Measurements from ENCODE around the gene ERF. TPM values are rescaled to one million over a fixed set of nuclear protein-coding genes. Genes with fewer than 3 reads are reported as not detected.

The ERF gene
- polyA plus RNA-seq, 1 experiment, result 31.1 TPM

GRCh38 chr19:42273407-42274064, 18.6 kb upstream of the ERF start:
- ChIA-PET POLR2A (no interaction called here), CTCF (no interaction called here)
- no peak for TF ChIP-seq CTCF (IDR thresholded peaks at IDR 0.05; ENCODE audit: low read depth, low read length)
- DNase-seq (ENCODE audit: low read depth, low spot score), result no peak
- Histone ChIP-seq H3K27ac (ENCODE audit: low read depth, low read length) (no peak overlapping the region), H3K9me3 (ENCODE audit: control insufficient read depth, insufficient read depth, low read length) (no peaks in the 10 kb centered on the region; the same call in 1 of the 2 replicates), H3K27me3 (ENCODE audit: control insufficient read depth, insufficient read depth, low read length) (no peaks in the 10 kb centered on the region), H3K4me3 (ENCODE audit: low read depth, low read length) (no peak overlapping the region)

GRCh38 chr19:42272989-42273406, 18.1 kb upstream of the ERF start:
- no peak for TF ChIP-seq CTCF (IDR thresholded peaks at IDR 0.05; ENCODE audit: low read depth, low read length)
- no peak overlapping the region for H3K27ac ChIP-seq (ENCODE audit: low read depth, low read length)
- H3K4me3 ChIP-seq (ENCODE audit: low read depth, low read length), result no peak overlapping the region
- CTCF ChIA-PET, result no interaction called here
- H3K27me3 ChIP-seq (ENCODE audit: control insufficient read depth, insufficient read depth, low read length), result no peaks in the 10 kb centered on the region
- no peak for DNase-seq (ENCODE audit: low read depth, low spot score)
- no peaks in the 10 kb centered on the region; the same call in 1 of the 2 replicates for H3K9me3 ChIP-seq (ENCODE audit: control insufficient read depth, insufficient read depth, low read length)
- POLR2A ChIA-PET, result no interaction called here

GRCh38 chr19:42272535-42272897, 17.6 kb upstream of the ERF start:
- DNase-seq (ENCODE audit: low read depth, low spot score), result no peak
- Histone ChIP-seq H3K27me3 (ENCODE audit: control insufficient read depth, insufficient read depth, low read length) (no peaks in the 10 kb centered on the region), H3K4me3 (ENCODE audit: low read depth, low read length) (no peak overlapping the region), H3K9me3 (ENCODE audit: control insufficient read depth, insufficient read depth, low read length) (no peaks in the 10 kb centered on the region; the same call in 1 of the 2 replicates), H3K27ac (ENCODE audit: low read depth, low read length) (no peak overlapping the region)
- POLR2A ChIA-PET, result no interaction called here
- TF ChIP-seq CTCF (IDR thresholded peaks at IDR 0.05; ENCODE audit: low read depth, low read length), result no peak
- CTCF ChIA-PET, result no interaction called here

- ChIA-PET POLR2A (no interaction called here), CTCF (no interaction called here)
- Histone ChIP-seq H3K4me3 (ENCODE audit: low read depth, low read length) (no peak overlapping the region), H3K27ac (ENCODE audit: low read depth, low read length) (no peak overlapping the region), H3K27me3 (ENCODE audit: control insufficient read depth, insufficient read depth, low read length) (no peaks in the 10 kb centered on the region), H3K9me3 (ENCODE audit: control insufficient read depth, insufficient read depth, low read length) (no peaks in the 10 kb centered on the region; the same call in 1 of the 2 replicates)
- no peak for DNase-seq (ENCODE audit: low read depth, low spot score)
- TF ChIP-seq CTCF (IDR thresholded peaks at IDR 0.05; ENCODE audit: low read depth, low read length), result no peak
Observed at GRCh38 chr19:42271861-42272534, 17.1 kb upstream of the ERF start.

- no peak for TF ChIP-seq CTCF (IDR thresholded peaks at IDR 0.05; ENCODE audit: low read depth, low read length)
- Histone ChIP-seq H3K9me3 (ENCODE audit: control insufficient read depth, insufficient read depth, low read length) (no peaks in the 10 kb centered on the region; the same call in 1 of the 2 replicates), H3K27ac (ENCODE audit: low read depth, low read length) (peak overlapping the region; percentile 88), H3K27me3 (ENCODE audit: control insufficient read depth, insufficient read depth, low read length) (no peaks in the 10 kb centered on the region), H3K4me3 (ENCODE audit: low read depth, low read length) (peak overlapping the region; percentile 89)
- ChIA-PET CTCF (interaction anchor here (2.0 kb wide), 1 partner anchor 9 kb away, joined by 22 read pairs; no protein-coding TSS in a partner anchor), POLR2A (no interaction called here)
- no peak for DNase-seq (ENCODE audit: low read depth, low spot score)
Observed at GRCh38 chr19:42271045-42271419, 16.1 kb upstream of the ERF start.
